ENCODE data around the gene APC2.

APC2 gene

DNA sequence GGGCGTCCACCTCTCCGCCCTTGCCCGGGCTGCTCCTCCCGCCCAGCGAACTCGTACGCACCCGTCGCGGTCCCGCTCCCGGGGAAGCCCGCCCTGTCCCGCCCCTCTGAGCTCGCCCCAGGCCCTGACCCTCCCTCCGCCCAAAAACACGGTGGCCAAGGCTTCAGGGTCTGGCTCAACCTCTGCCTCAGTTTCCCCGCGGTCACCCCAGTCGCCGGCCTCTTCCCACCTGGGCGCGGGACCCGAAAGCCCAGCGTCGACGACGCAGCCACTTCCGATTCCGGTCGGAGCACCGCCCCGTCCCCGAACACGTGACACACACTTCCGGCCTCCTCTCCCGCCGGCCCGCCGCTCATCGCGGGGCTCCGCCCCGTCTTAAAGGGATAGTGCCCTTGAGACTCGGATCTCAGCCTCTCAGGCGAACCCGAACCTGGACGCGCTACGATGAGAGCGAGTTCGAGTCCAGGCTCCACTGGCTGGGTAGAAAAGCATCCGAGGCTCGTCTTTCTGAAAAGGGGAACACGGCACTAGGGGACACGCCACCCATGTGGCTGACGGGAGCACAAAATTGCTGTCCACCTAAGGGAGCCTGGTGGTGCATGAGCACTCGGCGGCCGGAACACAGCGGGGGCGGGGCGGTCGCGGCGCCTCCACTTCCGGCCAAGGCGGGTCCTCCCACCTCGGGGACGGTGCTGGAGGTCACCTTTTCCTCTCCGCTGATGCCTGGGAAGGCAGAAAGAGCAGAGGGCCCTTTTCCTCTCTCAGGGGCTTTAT lies 29.2 kb downstream of the APC2 start, which contains the start of gene C19orf25:
Gene C19orf25 (minus strand): TSS at position 282 of the 774 bp plus-strand sequence. CDS start 312 bp downstream, outside the sequence.
- Histone ChIP-seq H3K4me3 (peak within 1 kb of the TSS; percentile 74 to 99), H3K27ac (peak within 1 kb of the TSS; percentile 72), H3K9me3 (no peaks in the 10 kb centered on the region), H3K4me1 (peaks cover 0 to 28% (median 18%) of the 10 kb centered on the region in 4 donors), H3K36me3 (peaks cover 0 to 29% (median 24%) of the 10 kb centered on the region in 3 donors), H3K27me3 (peaks cover 0 to 40% of the 10 kb centered on the region in 2 donors)
- DNase-seq = peak; percentile 94 to 96
- TF ChIP-seq CTCF (IDR thresholded peaks at IDR 0.05) = no peak
- intact Hi-C loops (cut with DNase I; ENCODE audit: low total_unique reads) = no loop called here

DNA sequence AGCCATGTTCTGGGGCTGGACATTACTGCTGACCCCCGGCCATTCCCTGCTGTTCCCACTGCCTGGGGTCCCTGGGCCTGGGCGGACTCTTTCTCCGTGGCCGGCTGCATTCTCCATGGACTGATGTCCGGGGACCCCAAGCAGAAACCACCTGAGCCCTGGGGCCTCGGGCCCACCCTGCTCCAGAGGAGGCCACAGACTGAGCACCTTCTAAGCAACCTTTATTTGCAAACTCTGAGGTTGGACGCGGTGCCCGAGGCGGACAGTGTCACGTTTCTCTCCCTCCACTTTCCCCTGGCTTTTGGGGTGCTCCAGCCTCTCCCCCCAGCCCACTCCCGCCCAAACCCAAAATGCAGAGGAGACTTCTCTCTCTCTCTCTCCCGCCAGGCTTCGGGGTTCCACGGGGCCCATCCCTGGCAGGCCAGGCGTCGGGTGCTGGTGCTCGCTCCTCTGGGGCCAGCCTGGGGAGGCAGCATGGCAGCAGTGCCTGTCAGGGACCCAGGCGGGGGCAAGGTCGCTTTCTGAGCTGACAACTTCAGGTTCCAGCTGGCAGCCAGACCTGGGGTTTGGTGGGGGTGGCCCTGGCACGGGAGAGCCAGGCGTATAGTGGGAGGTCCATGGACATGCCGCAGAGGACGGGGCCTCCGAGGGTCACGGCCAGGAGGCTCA lies 31.4 kb downstream of the APC2 start:
- Histone ChIP-seq H3K27ac (no peak overlapping the region), H3K4me3 (no peak overlapping the region), H3K36me3 (peaks cover 0 to 9% (median 3%) of the 10 kb centered on the region in 3 donors), H3K9me3 (no peaks in the 10 kb centered on the region), H3K4me1 (peaks cover 0 to 22% (median 18%) of the 10 kb centered on the region in 4 donors), H3K27me3 (peaks cover 0 to 17% of the 10 kb centered on the region in 2 donors)
- intact Hi-C loops (cut with DNase I; ENCODE audit: low total_unique reads) = no loop called here
- TF ChIP-seq CTCF (IDR thresholded peaks at IDR 0.05) = no peak
- no peak for DNase-seq

DNA sequence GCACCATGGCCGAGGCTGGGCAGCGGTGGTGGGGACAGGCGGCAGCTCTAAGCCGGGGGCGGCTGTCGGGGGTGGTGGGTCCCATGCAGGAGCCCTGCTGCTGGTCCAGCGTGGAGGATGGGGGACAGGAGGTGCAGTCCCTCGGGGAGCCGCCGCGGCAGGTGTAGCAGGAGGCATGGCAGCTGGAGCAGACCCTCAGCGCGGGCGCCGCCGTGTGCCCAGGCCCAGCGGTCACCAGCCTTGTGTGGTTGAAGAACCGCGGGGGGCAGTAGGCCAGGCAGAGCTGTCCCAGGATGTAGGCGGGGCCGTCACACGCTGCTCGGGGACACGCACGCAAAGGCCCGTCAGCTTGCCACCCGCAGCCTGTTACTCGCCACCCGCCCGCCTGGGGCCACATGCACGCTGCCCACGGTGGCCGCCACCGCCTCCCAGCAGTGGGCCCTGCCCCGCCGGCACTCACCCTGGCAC lies 32.0 kb downstream of the APC2 start:
- intact Hi-C loops (cut with DNase I; ENCODE audit: low total_unique reads) = no loop called here
- DNase-seq = no peak
- Histone ChIP-seq H3K9me3 (no peaks in the 10 kb centered on the region), H3K27me3 (peaks cover 0 to 13% of the 10 kb centered on the region in 2 donors), H3K4me3 (no peak overlapping the region), H3K36me3 (peaks cover 0 to 4% (median 0%) of the 10 kb centered on the region in 3 donors), H3K27ac (no peak overlapping the region), H3K4me1 (peaks cover 0 to 22% (median 18%) of the 10 kb centered on the region in 4 donors)
- no peak for TF ChIP-seq CTCF (IDR thresholded peaks at IDR 0.05)

- H3K36me3 ChIP-seq = no peaks in the 10 kb centered on the region
- no peak for TF ChIP-seq CTCF (IDR thresholded peaks at IDR 0.05)
- no peak overlapping the region for H3K27ac ChIP-seq
- no peak overlapping the region for H3K4me3 ChIP-seq
- H3K9me3 ChIP-seq = no peaks in the 10 kb centered on the region
- H3K4me1 ChIP-seq = peaks cover 0 to 18% (median 16%) of the 10 kb centered on the region in 4 donors
- peaks cover 0 to 9% of the 10 kb centered on the region in 2 donors for H3K27me3 ChIP-seq
- no peak for DNase-seq
- intact Hi-C loops (cut with DNase I; ENCODE audit: low total_unique reads) = no loop called here
Observed at GRCh38 chr19:1482361-1483130, 32.6 kb downstream of the APC2 start.
